Cardiac fibroblast (primary cell): ENCODE data around the gene GMPPB.
"Not testable (repeated sequence)": the region's sequence is repeated elsewhere in the genome, so short reads cannot be mapped to it uniquely, and the experiment has no call there.

Experiments used
- DNase-seq, 2 donors: peaks; one replicate each; pipeline versions ENCODE4 v3.0.0 to v3.0.0-alpha.2; 2010; ENCODE audit warnings: low read depth in 2 of 2
- H3K4me3 ChIP-seq, 2 donors: replicated peaks in 1 of 2; 1 replicate in 1 of 2; 2 replicates in 1 of 2; pipeline ENCODE4 v1.5.1; 2011; ENCODE audit warnings: low read depth in 2 of 2, low read length in 2 of 2, mild to moderate bottlenecking in 2 of 2, moderate library complexity in 1 of 2
- CTCF ChIP-seq: IDR thresholded peaks from one replicate; pipeline ENCODE4 v1.5.1; 2011; ENCODE audit warnings: low read depth, mild to moderate bottlenecking, low read length, inconsistent platforms

GMPPB gene

DNA sequence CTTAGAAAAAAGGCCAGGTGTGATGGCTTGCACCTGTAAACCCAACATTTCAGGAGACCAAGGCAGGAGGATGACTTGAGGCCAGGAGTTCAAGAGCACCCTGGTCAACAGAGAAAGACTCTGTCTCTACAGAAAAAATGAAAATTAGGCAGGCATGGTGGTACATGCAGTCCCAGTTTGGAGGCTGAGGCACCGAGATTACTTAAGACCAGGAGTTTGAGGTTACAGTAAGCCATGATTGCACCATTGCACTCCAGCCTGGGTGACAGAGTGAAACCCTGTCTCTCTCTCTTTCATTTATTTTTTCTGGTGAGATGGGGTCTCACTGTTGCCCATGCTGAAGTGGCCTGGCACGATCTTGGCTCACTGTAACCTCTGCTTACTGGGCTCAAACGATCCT lies 37.9 kb upstream of the GMPPB start:
- DNase-seq = no peak
- no peak for TF ChIP-seq CTCF
- H3K4me3 ChIP-seq = no peak overlapping the region

DNA sequence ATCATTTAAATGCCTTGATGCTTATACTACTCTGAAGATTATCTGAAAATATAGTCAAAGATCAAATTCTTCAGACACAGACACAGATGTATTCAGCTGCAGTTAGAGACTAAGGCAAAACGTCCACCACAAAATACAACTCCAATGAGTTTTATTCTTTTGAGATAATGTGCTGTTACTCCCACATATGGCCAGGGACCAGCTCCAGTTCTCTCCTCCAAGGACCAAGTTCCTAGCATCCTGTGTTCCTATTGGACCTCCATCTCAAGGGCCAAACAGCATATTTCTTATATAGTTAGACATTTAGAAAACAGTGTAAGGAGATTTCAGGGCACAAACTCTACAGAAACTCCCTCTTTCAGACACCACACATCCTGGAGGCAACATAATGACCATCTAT lies 35.5 kb upstream of the GMPPB start:
- DNase-seq = peak in 1 of 2 donors; percentile 43
- TF ChIP-seq CTCF = no peak
- H3K4me3 ChIP-seq = no peak overlapping the region

DNA sequence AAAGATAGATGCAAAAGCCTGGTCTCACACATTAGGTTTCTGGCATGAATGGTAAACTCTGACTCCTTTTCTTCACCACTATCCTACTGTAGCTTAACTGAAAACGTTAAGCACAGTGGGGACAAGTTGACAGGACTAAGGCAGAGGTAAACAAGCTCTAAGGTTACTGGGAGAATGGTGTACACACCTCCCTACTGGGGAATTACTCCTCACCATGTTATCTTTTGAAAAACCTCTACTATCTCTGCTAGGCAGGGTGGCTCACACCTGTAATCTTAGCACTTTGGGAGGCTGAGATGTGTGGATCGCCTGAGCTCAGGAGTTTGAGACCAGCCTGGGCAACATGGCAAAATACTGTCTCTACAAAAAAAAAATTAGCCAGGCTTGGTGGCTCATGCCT lies 33.4 kb upstream of the GMPPB start:
- H3K4me3 ChIP-seq = no peak overlapping the region
- no peak for TF ChIP-seq CTCF
- no peak for DNase-seq

DNA sequence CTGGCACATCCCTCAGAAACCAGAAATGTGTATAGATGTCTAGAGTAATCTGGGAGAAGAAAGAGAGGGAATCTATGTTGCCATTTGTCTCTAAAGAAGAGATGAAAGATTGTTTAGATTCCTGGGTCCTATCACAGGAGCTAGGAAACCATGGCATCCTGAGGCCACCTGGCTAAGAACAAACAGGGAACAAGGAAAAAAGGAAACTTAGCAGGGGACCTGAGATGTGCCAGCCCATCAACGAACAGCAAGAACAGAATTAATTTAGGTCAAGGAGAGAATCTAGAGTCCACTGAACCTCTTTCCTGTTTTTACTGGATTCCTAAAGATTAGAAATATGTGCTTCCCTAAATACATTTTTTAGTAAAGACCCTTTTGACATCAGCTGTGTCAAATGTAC lies 32.3 kb upstream of the GMPPB start:
- no peak for TF ChIP-seq CTCF
- no peak for DNase-seq
- no peak overlapping the region for H3K4me3 ChIP-seq

DNA sequence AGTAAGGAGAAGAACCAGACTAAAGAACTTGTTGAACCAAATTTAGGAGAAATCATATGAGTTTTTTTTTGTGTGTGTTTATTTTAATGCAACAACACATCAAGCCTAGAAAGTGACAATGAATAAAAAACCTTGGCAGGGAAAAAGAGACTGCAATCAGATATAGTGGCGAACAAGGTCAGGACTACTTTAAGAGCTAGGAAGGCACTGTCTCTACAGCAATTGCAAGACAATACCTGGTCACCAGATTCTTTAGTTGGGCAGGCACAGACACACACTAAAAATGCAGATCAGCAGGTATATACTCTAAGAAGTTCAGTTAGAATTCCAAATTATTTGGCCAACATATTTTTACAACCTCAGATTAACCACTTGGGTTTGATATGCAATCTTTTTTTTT lies 30.8 kb upstream of the GMPPB start:
- TF ChIP-seq CTCF = no peak
- H3K4me3 ChIP-seq = no peak overlapping the region
- DNase-seq = no peak

GRCh38 chr3:49751501-49751900 lies 27.8 kb upstream of the GMPPB start:
- TF ChIP-seq CTCF = no peak
- H3K4me3 ChIP-seq = no peak overlapping the region
- DNase-seq = no peak

DNA sequence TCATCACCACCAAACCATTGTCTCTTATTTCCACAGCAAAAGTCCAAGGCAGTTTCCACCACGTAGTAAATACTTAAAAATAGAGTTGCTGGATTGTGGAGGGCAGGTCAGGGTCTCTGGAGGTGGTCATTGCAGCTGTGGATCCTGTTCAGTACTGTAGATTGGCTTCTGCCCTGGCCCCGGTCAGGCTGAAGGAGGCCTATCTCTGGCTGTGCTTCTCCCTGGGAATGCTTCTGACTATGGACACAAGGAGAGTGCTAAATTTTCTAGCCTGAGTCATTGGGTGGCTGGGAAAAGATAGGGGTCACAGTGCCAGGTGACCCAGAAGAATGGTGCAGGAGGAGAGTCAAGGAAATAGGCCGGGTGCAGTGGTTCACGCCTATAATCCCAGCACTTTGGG lies 26.3 kb upstream of the GMPPB start:
- TF ChIP-seq CTCF = no peak
- DNase-seq = no peak

GRCh38 chr3:49748874-49749273 lies 25.1 kb upstream of the GMPPB start:
- not testable (repeated sequence) for DNase-seq, H3K4me3 ChIP-seq

More for the DNA sequence above, 26.3 kb upstream of the GMPPB start:
- H3K4me3 ChIP-seq = no peak overlapping the region
